Activated B cell treated with CpG ODN at 0.5 μM for 24 hours (primary cell): ENCODE data around the gene RAB28. TPM values are rescaled to one million over a fixed set of nuclear protein-coding genes. Genes with fewer than 3 reads are reported as not detected.

Experiments used
- ATAC-seq: fragments of 200-7000 bp; cut with Tn5 transposase; one replicate; pipeline ENCODE4 v1.10.0; 2021; ENCODE audit warnings: low read depth, mild to moderate bottlenecking, moderate library complexity
- CTCF ChIA-PET: fragments of 350-600 bp; sonication (Branson Sonifier 250); formaldehyde crosslinking; loops from one replicate; lab custom pipeline; 2021; ENCODE audit warnings: antibody characterized with exemption; lab: Charles Lee
- POLR2A ChIA-PET: fragments of 350-600 bp; sonication (Branson Sonifier 250); formaldehyde crosslinking; loops from one replicate; lab custom pipeline; 2021; ENCODE audit warnings: antibody characterized with exemption; lab: Charles Lee
- DNase-seq: peaks from one replicate; pipeline ENCODE4 v3.0.0; 2022
- H3K27ac Mint-ChIP-seq: one replicate; pipeline ENCODE4 v1.8.0; 2020; ENCODE audit warnings: mixed read lengths
- H3K27me3 Mint-ChIP-seq: one replicate; pipeline ENCODE4 v1.8.0; 2021; ENCODE audit warnings: mixed read lengths
- H3K36me3 Mint-ChIP-seq: one replicate; pipeline ENCODE4 v1.8.0; 2021; ENCODE audit warnings: low read depth, mixed read lengths
- H3K4me1 Mint-ChIP-seq: one replicate; pipeline ENCODE4 v1.8.0; 2021; ENCODE audit warnings: mixed read lengths
- H3K4me3 Mint-ChIP-seq: one replicate; pipeline ENCODE4 v1.8.0; 2020; ENCODE audit warnings: mild to moderate bottlenecking, mixed read lengths
- H3K9me3 Mint-ChIP-seq: one replicate; pipeline ENCODE4 v1.8.0; 2020; ENCODE audit warnings: mixed read lengths
- CTCF ChIP-seq: fragments of 200-600 bp; IDR thresholded peaks from one replicate; pipeline ENCODE4 v1.8.0; 2022; ENCODE audit warnings: antibody characterized with exemption, mild to moderate bottlenecking
- intact Hi-C: fragments of 100-400 bp; cut with micrococcal nuclease; formaldehyde crosslinking; loops from one replicate; pipeline ENCODE4 v1.15.1; 2024
- total RNA-seq: library from RNA; stranded (reverse); gene quantifications from 2 replicates; pipeline ENCODE4 v1.2.3, GENCODE V29; 2022

The RAB28 gene
- total RNA-seq, 1 donor from 2014 or later, result 16.9 TPM

GRCh38 chr4:13495753-13496152 lies 11.6 kb upstream of the RAB28 start:
- TF ChIP-seq CTCF, result no peak
- H3K4me1 Mint-ChIP-seq, result no peaks in the 10 kb centered on the region
- no peaks in the 10 kb centered on the region for H3K36me3 Mint-ChIP-seq
- intact Hi-C loops, result no loop called here
- POLR2A ChIA-PET, result no interaction called here
- no peak for DNase-seq
- peaks cover 28% of the 10 kb centered on the region for H3K27me3 Mint-ChIP-seq
- CTCF ChIA-PET, result no interaction called here
- H3K4me3 Mint-ChIP-seq, result no peak overlapping the region
- ATAC-seq, result no peak
- H3K9me3 Mint-ChIP-seq, result peaks cover 6% of the 10 kb centered on the region
- H3K27ac Mint-ChIP-seq, result no peak overlapping the region

- Mint-ChIP-seq H3K27me3 (peaks cover 30% of the 10 kb centered on the region), H3K4me1 (no peaks in the 10 kb centered on the region), H3K9me3 (peaks cover 6% of the 10 kb centered on the region), H3K36me3 (no peaks in the 10 kb centered on the region), H3K4me3 (no peak overlapping the region), H3K27ac (no peak overlapping the region)
- ATAC-seq (no peak), DNase-seq (no peak)
- intact Hi-C loops, result no loop called here
- TF ChIP-seq CTCF, result no peak
- POLR2A ChIA-PET, result no interaction called here
- CTCF ChIA-PET, result no interaction called here
These were observed 9.7 kb upstream of the RAB28 start for GRCh38 chr4:13493793-13494192.

- Mint-ChIP-seq H3K4me3 (no peak overlapping the region), H3K9me3 (peaks cover 6% of the 10 kb centered on the region), H3K36me3 (no peaks in the 10 kb centered on the region), H3K27me3 (peaks cover 33% of the 10 kb centered on the region), H3K4me1 (no peaks in the 10 kb centered on the region), H3K27ac (no peak overlapping the region)
- DNase-seq (no peak), ATAC-seq (no peak)
- POLR2A ChIA-PET, result no interaction called here
- intact Hi-C loops, result no loop called here
- CTCF ChIA-PET, result no interaction called here
- TF ChIP-seq CTCF, result no peak
These were observed 8.6 kb upstream of the RAB28 start for GRCh38 chr4:13492747-13493146.

DNA sequence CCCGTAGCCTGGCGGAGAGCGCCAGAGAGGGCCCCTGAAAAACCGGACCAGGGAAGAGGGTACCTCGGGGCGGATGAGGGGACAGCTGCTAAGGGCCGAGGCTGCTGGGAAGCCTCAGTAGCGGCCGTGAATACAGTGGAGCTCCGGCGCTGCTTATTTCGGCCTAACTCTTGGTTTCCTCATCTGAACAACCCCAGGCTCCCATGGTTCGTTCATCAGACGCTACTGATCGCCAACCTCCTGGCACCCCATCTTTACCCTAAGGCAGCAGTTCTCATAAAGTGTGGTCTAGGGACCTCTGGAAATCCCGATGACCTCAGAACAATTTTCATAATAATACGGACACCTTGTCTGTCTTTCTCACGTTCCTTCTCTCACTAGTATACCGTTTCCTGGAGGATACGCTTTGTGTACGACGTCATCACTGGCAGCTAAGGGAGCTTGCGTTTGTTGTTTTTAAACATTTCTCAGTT lies 645 bp upstream of the RAB28 start:
- Mint-ChIP-seq H3K27ac (peak overlapping the region; percentile 99), H3K27me3 (peaks cover 16% of the 10 kb centered on the region), H3K4me1 (peaks cover 21% of the 10 kb centered on the region), H3K9me3 (no peaks in the 10 kb centered on the region), H3K4me3 (peak overlapping the region; percentile 96), H3K36me3 (peaks cover 5% of the 10 kb centered on the region)
- ATAC-seq, result peak; percentile 10
- intact Hi-C loops, result loop anchor here (1.0 to 2.0 kb wide), 4 partner anchors 44 to 1518 kb away; partner anchors contain the start of genes BOD1L1 and CPEB2
- ChIA-PET POLR2A (interaction anchor here (1.2 to 1.5 kb wide), 2 partner anchors 11 to 127 kb away, joined by 3 read pairs; no protein-coding TSS in a partner anchor), CTCF (no interaction called here)
- DNase-seq, result no peak
- TF ChIP-seq CTCF, result no peak

GRCh38 chr4:13483768-13484121 lies 395 bp downstream of the RAB28 start:
- DNase-seq, result no peak
- intact Hi-C loops, result loop anchor here (1.0 to 2.0 kb wide), 5 partner anchors 45 to 1519 kb away; partner anchors contain the start of genes BOD1L1 and CPEB2
- peaks cover 21% of the 10 kb centered on the region for H3K4me1 Mint-ChIP-seq

More at GRCh38 chr4:13483768-13484121, 395 bp downstream of the RAB28 start:
- Mint-ChIP-seq H3K9me3 (no peaks in the 10 kb centered on the region), H3K27ac (peak overlapping the region; percentile 76), H3K36me3 (peaks cover 8% of the 10 kb centered on the region), H3K27me3 (peaks cover 11% of the 10 kb centered on the region), H3K4me3 (peak overlapping the region; percentile 96)
- ChIA-PET POLR2A (interaction anchor here (0.9 to 1.2 kb wide), 2 partner anchors 44 to 144 kb away, joined by 3 read pairs; no protein-coding TSS in a partner anchor), CTCF (interaction anchor here (1.3 kb wide), 1 partner anchor 170 kb away, joined by 3 read pairs; no protein-coding TSS in a partner anchor)
- TF ChIP-seq CTCF, result no peak
- peak; percentile 6 for ATAC-seq
